Transverse colon (tissue), 4 donors: ENCODE measurements around the gene PGS1. TPM values are rescaled to one million over a fixed set of nuclear protein-coding genes. Genes with fewer than 3 reads are reported as not detected.

ENCODE experiments used
- DNase-seq: peaks from one replicate; pipeline ENCODE4 v3.0.0-alpha.2; 2019
- H3K27ac ChIP-seq, 4 donors: fragments of 200-600 bp; sonication (generic); 2 replicates each; pipeline ENCODE4 v1.5.1; 2016 to 2018; ENCODE audit warnings: inconsistent platforms in 4 of 4
- H3K27me3 ChIP-seq: fragments of 200-600 bp; sonication (generic); 2 replicates; pipeline ENCODE4 v1.5.1; 2017; ENCODE audit warnings: inconsistent platforms
- H3K36me3 ChIP-seq, 4 donors: fragments of 200-600 bp; sonication (generic); 2 replicates each; pipeline ENCODE4 v1.5.1; 2017 to 2019; ENCODE audit warnings: inconsistent platforms in 4 of 4
- H3K4me1 ChIP-seq, 4 donors: fragments of 200-600 bp; sonication (generic); 2 replicates each; pipeline ENCODE4 v1.5.1; 2017 to 2020; ENCODE audit warnings: inconsistent platforms in 4 of 4
- H3K4me3 ChIP-seq, 4 donors: fragments of 200-600 bp; sonication (generic); 1 replicate in 1 of 4; 2 replicates in 3 of 4; pipeline versions ENCODE4 v1.5.1 to v1.6.1; 2017 to 2019; ENCODE audit warnings: inconsistent platforms in 4 of 4
- H3K9me3 ChIP-seq, 2 donors: fragments of 200-600 bp; sonication (generic); 2 replicates each; pipeline ENCODE4 v1.5.1; 2017 to 2019; ENCODE audit warnings: inconsistent platforms in 2 of 2
- EP300 ChIP-seq: sonication (generic); formaldehyde crosslinking; IDR thresholded peaks from one replicate; pipeline ENCODE4 v1.6.1; 2017; ENCODE audit warnings: antibody characterized with exemption, low read depth
- POLR2A ChIP-seq: fragments of 450-650 bp; IDR thresholded peaks from one replicate; pipeline ENCODE4 v1.6.1; 2016; ENCODE audit warnings: antibody characterized with exemption, mild to moderate bottlenecking, moderate library complexity
- POLR2AphosphoS5 ChIP-seq, 3 donors: sonication (generic); formaldehyde crosslinking; IDR thresholded peaks; one replicate each; pipeline ENCODE4 v1.6.1; 2016; ENCODE audit warnings: antibody characterized with exemption in 3 of 3
- WGBS, 2 donors: methylation state at CpG; one replicate each; pipeline ENCODE4 v1.1.5; 2018; ENCODE audit warnings: low coverage in 1 of 2; 5-methylcytosine and 5-hydroxymethylcytosine counted together
- in situ Hi-C, 4 donors: fragments of 200-750 bp; cut with MboI; loops; one replicate each; pipeline versions ENCODE4 v1.15.0 to v1.15.1; 2017; ENCODE audit warnings: low sequenced_read_pairs in 3 of 4, low pct_ligation_motif_present in 1 of 4, low pct_unique_long_range_greater_than_20kb in 1 of 4
- intact Hi-C: fragments of 100-400 bp; cut with DNase I; formaldehyde crosslinking; loops from one replicate; pipeline ENCODE4 v1.15.1; 2023; ENCODE audit warnings: low total_unique reads
- total RNA-seq, 4 donors: library from RNA; depleted of rRNA; stranded (reverse); fragments of >200 nt; gene quantifications; one replicate each; pipeline ENCODE4 v1.1.0, GENCODE V29; 2016
- TF ChIP-seq, protein P1 (sequence below), 5 experiments: fragments of 200-600 bp in 3 of 5; fragments of 450-650 bp in 2 of 5; sonication (generic) in 3 of 5; IDR thresholded peaks; 1 replicate in 2 of 5; 2 replicates in 3 of 5; pipeline ENCODE4 v1.5.1; 2016 to 2017; ENCODE audit warnings: antibody characterized with exemption in 5 of 5, inconsistent platforms in 3 of 5, mild to moderate bottlenecking in 2 of 5, moderate library complexity in 1 of 5

The PGS1 gene
- total RNA-seq, 4 donors from 2014 or later, result 32.1 to 77.6 (median 60.1) TPM

DNA sequence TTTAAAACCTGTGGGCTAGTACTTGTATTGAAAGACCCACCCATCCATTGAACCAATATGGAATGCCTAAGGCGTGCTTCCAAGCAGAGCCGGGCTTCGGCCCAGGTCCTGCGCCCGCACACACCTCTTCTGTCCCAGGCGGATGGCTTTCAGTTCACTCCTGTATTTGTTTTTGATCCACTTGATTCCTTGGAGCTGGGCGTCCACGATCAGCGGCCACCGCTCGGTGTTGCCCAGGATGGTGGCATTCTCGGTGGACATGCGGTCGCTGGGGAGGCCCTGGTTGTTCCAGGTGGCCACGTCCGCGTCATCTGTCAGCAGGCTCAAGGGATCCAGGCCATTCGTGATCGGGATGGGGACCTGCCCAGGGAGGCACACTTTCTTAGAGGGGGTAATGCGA is 75.9 kb downstream of the PGS1 start:
- in situ Hi-C loops (no loop called here), intact Hi-C loops (no loop called here)
- 96% methylated on average over 20 of the region's 20 CpGs; no CpG with 5 or more reads in 1 of the 2 donors for WGBS, 2 donors
- Histone ChIP-seq H3K9me3 (no peaks in the 10 kb centered on the region), H3K27me3 (no peaks in the 10 kb centered on the region), H3K4me3 (no peak overlapping the region), H3K4me1 (no peaks in the 10 kb centered on the region), H3K27ac (no peak overlapping the region), H3K36me3 (no peaks in the 10 kb centered on the region)
- no peak for DNase-seq
- no peak for TF ChIP-seq POLR2AphosphoS5 (IDR thresholded peaks at IDR 0.05)
- TF ChIP-seq EP300, result no peak

DNA sequence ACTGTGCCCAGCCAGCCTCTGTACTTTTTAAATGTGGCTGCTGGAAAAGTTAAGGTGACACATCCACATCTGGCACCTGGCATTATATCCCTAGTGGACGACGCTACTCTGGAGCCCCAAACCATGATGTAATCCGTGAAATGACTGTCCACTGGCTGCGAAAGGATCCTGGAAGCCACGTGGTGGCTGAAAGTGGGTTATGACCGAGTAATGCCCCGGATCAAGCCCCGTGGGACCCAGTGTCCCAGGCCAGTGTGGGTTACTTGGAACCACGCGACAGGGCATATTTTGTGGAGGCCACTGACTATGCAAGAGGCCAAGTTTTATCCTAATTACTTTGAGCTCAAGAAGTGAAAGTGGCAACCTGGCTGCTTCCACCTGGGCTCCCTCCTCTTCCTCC is 79.6 kb downstream of the PGS1 start:
- H3K9me3 ChIP-seq, result no peaks in the 10 kb centered on the region
- no peak overlapping the region for H3K4me3 ChIP-seq
- no peaks in the 10 kb centered on the region for H3K27me3 ChIP-seq
- no peak overlapping the region for H3K27ac ChIP-seq
- in situ Hi-C loops, result no loop called here
- TF ChIP-seq POLR2AphosphoS5 (IDR thresholded peaks at IDR 0.05), result no peak
- TF ChIP-seq, protein P1, sequence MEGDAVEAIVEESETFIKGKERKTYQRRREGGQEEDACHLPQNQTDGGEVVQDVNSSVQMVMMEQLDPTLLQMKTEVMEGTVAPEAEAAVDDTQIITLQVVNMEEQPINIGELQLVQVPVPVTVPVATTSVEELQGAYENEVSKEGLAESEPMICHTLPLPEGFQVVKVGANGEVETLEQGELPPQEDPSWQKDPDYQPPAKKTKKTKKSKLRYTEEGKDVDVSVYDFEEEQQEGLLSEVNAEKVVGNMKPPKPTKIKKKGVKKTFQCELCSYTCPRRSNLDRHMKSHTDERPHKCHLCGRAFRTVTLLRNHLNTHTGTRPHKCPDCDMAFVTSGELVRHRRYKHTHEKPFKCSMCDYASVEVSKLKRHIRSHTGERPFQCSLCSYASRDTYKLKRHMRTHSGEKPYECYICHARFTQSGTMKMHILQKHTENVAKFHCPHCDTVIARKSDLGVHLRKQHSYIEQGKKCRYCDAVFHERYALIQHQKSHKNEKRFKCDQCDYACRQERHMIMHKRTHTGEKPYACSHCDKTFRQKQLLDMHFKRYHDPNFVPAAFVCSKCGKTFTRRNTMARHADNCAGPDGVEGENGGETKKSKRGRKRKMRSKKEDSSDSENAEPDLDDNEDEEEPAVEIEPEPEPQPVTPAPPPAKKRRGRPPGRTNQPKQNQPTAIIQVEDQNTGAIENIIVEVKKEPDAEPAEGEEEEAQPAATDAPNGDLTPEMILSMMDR (IDR thresholded peaks at IDR 0.05), result no peak
- TF ChIP-seq EP300, result no peak
- TF ChIP-seq POLR2A, result no peak
- DNase-seq, result no peak
- no peaks in the 10 kb centered on the region for H3K4me1 ChIP-seq
- intact Hi-C loops, result no loop called here
- 76% methylated on average over 10 of the region's 10 CpGs; no CpG with 5 or more reads in 1 of the 2 donors for WGBS, 2 donors
- no peaks in the 10 kb centered on the region for H3K36me3 ChIP-seq

DNA sequence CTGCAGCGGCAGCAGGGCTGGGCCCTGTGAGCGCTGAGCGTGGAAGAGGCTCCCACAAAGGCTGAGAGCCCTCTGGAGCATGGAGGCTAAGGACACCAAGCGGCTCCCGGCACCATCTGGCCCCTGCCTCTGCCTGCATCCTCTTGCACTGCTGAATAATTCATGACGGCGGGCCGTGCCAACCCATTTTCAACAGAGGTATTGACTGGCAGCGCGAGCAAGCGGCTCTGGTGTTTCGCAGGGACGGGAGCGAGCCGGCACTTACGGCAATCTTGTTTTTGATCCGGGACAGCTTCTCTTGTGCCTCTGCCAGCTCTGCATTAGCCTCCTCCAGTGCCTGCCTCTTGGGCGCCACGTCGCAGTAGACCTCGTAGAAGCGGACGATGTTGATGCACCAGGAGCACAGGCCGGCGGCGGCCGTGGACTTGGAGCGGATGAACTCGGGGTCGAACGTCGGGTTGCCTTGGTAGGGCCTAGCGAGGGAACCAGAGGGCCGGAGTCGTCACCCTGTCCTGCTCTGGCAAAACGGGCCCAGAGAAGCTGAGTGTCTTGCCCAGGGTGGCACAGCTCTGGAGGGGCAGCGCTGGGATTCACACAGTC is 80.4 kb downstream of the PGS1 start:
- H3K27me3 ChIP-seq, result no peaks in the 10 kb centered on the region
- H3K4me1 ChIP-seq, result no peaks in the 10 kb centered on the region
- no peaks in the 10 kb centered on the region for H3K9me3 ChIP-seq
- in situ Hi-C loops, result no loop called here
- 90 to 92% methylated on average over 16 to 37 of the region's 37 CpGs for WGBS, 2 donors
- H3K27ac ChIP-seq, result no peak overlapping the region
- DNase-seq, result no peak
- no peak overlapping the region for H3K4me3 ChIP-seq
- TF ChIP-seq EP300, result no peak
- TF ChIP-seq POLR2A, result no peak
- TF ChIP-seq, protein P1 (IDR thresholded peaks at IDR 0.05), result no peak
- TF ChIP-seq POLR2AphosphoS5 (IDR thresholded peaks at IDR 0.05), result no peak
- H3K36me3 ChIP-seq, result no peaks in the 10 kb centered on the region
- intact Hi-C loops, result no loop called here

DNA sequence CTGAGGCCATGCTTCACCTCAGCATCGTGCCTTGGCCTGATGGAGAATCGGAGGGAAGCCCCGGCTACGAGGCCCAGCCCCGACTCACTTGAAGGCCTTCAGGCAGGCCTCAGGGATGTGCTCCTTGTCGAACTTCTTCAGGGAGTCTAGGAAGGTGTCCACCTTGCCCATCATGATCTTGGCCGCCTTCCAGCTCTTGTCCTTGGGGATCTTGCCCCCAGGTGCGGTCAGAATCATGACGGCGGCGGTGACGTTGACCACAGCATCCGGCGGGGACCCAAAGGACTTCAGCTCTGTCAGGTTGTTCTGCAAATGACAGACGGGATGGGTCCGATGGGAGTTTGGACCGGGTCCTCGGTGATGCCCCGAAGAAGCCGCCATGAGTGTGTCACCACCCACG is 81.2 kb downstream of the PGS1 start:
- in situ Hi-C loops, result no loop called here
- no peak for DNase-seq
- intact Hi-C loops, result no loop called here
- Histone ChIP-seq H3K4me1 (no peaks in the 10 kb centered on the region), H3K36me3 (no peaks in the 10 kb centered on the region), H3K27me3 (no peaks in the 10 kb centered on the region), H3K27ac (no peak overlapping the region), H3K4me3 (no peak overlapping the region), H3K9me3 (no peaks in the 10 kb centered on the region)
- 88% methylated on average over 21 of the region's 21 CpGs; no CpG with 5 or more reads in 1 of the 2 donors for WGBS, 2 donors
- TF ChIP-seq, protein P1 (IDR thresholded peaks at IDR 0.05), result no peak
- no peak for TF ChIP-seq POLR2AphosphoS5 (IDR thresholded peaks at IDR 0.05)
- no peak for TF ChIP-seq EP300
- TF ChIP-seq POLR2A, result no peak

DNA sequence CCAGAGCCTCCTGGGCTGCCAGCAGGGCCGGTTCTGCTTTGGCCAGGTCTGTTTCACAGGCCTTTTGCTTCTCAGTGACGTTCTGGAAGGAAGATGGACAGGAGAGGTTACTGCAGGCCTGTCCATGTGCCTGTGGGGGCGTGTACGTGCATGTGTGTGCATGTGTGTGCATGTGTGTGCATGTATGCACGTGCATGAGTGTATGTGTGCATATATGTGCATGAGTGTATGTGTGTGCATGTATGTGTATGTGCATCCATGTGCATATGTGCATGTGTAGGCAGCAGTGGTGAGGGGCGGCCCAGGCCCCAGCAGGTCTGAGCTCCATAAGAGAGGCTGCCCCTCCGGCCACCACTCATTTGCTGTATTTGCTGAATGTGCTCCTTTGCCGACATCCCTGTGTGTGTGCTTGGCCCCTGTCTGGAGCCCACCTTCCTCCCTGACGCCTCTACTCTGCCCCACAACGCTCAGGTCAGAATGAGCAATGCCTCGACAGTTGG is 81.8 kb downstream of the PGS1 start:
- no peak for TF ChIP-seq POLR2A
- no peak for TF ChIP-seq EP300
- H3K36me3 ChIP-seq, result no peaks in the 10 kb centered on the region
- WGBS, 2 donors, result 62 to 79% methylated on average over 4 to 11 of the region's 11 CpGs

More for the DNA sequence above, 81.8 kb downstream of the PGS1 start:
- in situ Hi-C loops, result no loop called here
- no peak for DNase-seq
- Histone ChIP-seq H3K4me3 (no peak overlapping the region), H3K4me1 (no peaks in the 10 kb centered on the region), H3K9me3 (no peaks in the 10 kb centered on the region), H3K27ac (no peak overlapping the region), H3K27me3 (no peaks in the 10 kb centered on the region)
- intact Hi-C loops, result no loop called here
